NCI-H82 treated with DMSO at 0.1 percent for 48 hours (cell line): ENCODE measurements around the gene WDR45B.
"Not testable (repeated sequence)": the region's sequence is repeated elsewhere in the genome, so short reads cannot be mapped to it uniquely, and the experiment has no call there.

Source experiments
- DNase-seq: peaks from one replicate; lab custom pipeline; 2025; ENCODE audit not compliant: unreplicated experiment; lab: John Stamatoyannopoulos, UW

The WDR45B gene

GRCh38 chr17:82586576-82587233 lies 61.5 kb downstream of the WDR45B start:
- DNase-seq: no peak

- not testable (repeated sequence) for DNase-seq
Observed at GRCh38 chr17:82585935-82586575, 62.2 kb downstream of the WDR45B start.

- DNase-seq: no peak
Observed at GRCh38 chr17:82583720-82584234, 64.5 kb downstream of the WDR45B start.

- DNase-seq: no peak
Observed at GRCh38 chr17:82582709-82583108, 65.5 kb downstream of the WDR45B start.

- DNase-seq: no peak
Observed at GRCh38 chr17:82582213-82582612, 66.0 kb downstream of the WDR45B start.

GRCh38 chr17:82579969-82580368 lies 68.3 kb downstream of the WDR45B start:
- DNase-seq: not testable (repeated sequence)

- DNase-seq: no peak
Observed at GRCh38 chr17:82577300-82577699, 70.9 kb downstream of the WDR45B start.

- not testable (repeated sequence) for DNase-seq
Observed at GRCh38 chr17:82575581-82576221, 72.5 kb downstream of the WDR45B start.

- no peak for DNase-seq
Observed at GRCh38 chr17:82574041-82574440, 74.2 kb downstream of the WDR45B start.

- DNase-seq: no peak
Observed at GRCh38 chr17:82571855-82572254, 76.4 kb downstream of the WDR45B start.

- no peak for DNase-seq
Observed at GRCh38 chr17:82570277-82570676, 78.0 kb downstream of the WDR45B start.

- no peak for DNase-seq
Observed at GRCh38 chr17:82569621-82570020, 78.6 kb downstream of the WDR45B start.

GRCh38 chr17:82568997-82569393 lies 79.2 kb downstream of the WDR45B start:
- no peak for DNase-seq

GRCh38 chr17:82567286-82567685 lies 81.0 kb downstream of the WDR45B start:
- no peak for DNase-seq

- no peak for DNase-seq
Observed at GRCh38 chr17:82566129-82566960, 81.9 kb downstream of the WDR45B start.

GRCh38 chr17:82565551-82565950 lies 82.7 kb downstream of the WDR45B start:
- DNase-seq: no peak
